Erythroblast (primary cell): ENCODE measurements around the gene BRMS1.

ENCODE experiments used
- GATA1 ChIP-seq: IDR thresholded peaks from 2 replicates; pipeline ENCODE4 v1.6.1; 2011; ENCODE audit warnings: low read depth, mild to moderate bottlenecking, control low read depth, low read length, moderate library complexity
- POLR2A ChIP-seq: IDR thresholded peaks from 2 replicates; pipeline ENCODE4 v1.6.1; 2011; ENCODE audit warnings: mild to moderate bottlenecking, low read length

- TF ChIP-seq POLR2A (no peak), GATA1 (no peak)
These were observed 19.6 kb downstream of the BRMS1 start for GRCh38 chr11:66325263-66325671.
